Calu3 (cell line): ENCODE data around the gene NKD2. TPM values are rescaled to one million over a fixed set of nuclear protein-coding genes. Genes with fewer than 3 reads are reported as not detected.

Experiments used
- BruUV-seq: library from RNA; stranded (reverse); fragments of 400-500 nt; replicated peaks from 2 replicates; lab custom pipeline; 2021; lab: Mats Ljungman, UMichigan
- CTCF ChIA-PET: fragments of 300-600 bp; sonication (Branson Sonifier 250); formaldehyde crosslinking; loops from one replicate; lab custom pipeline; 2022; ENCODE audit warnings: antibody characterized with exemption; lab: Charles Lee
- DNase-seq: peaks from one replicate; pipeline ENCODE4 v3.0.0; 2022
- H3K27ac Mint-ChIP-seq: one replicate; pipeline ENCODE4 v1.8.0; 2022; ENCODE audit warnings: mixed read lengths; ENCODE audit not compliant: unreplicated experiment
- H3K27me3 Mint-ChIP-seq: one replicate; pipeline ENCODE4 v1.8.0; 2022; ENCODE audit warnings: mixed read lengths; ENCODE audit not compliant: unreplicated experiment
- H3K36me3 Mint-ChIP-seq: one replicate; pipeline ENCODE4 v1.8.0; 2022; ENCODE audit warnings: mild to moderate bottlenecking, moderate library complexity, mixed read lengths; ENCODE audit not compliant: insufficient read depth, unreplicated experiment
- H3K4me1 Mint-ChIP-seq: one replicate; pipeline ENCODE4 v1.8.0; 2022; ENCODE audit warnings: mild to moderate bottlenecking, low read depth, mixed read lengths; ENCODE audit not compliant: unreplicated experiment
- H3K4me3 Mint-ChIP-seq: one replicate; pipeline ENCODE4 v1.8.0; 2022; ENCODE audit warnings: mild to moderate bottlenecking, low read depth, moderate library complexity, mixed read lengths; ENCODE audit not compliant: unreplicated experiment
- H3K9me3 Mint-ChIP-seq: one replicate; pipeline ENCODE4 v1.8.0; 2022; ENCODE audit warnings: low read depth, mixed read lengths; ENCODE audit not compliant: unreplicated experiment
- CTCF ChIP-seq: fragments of 200-600 bp; IDR thresholded peaks from one replicate; pipeline ENCODE4 v1.8.0; 2022; ENCODE audit warnings: antibody characterized with exemption; ENCODE audit not compliant: unreplicated experiment
- intact Hi-C: fragments of 100-400 bp; cut with micrococcal nuclease; formaldehyde crosslinking; loops from one replicate; pipeline ENCODE4 v1.10.0; 2022; ENCODE audit not compliant: unreplicated experiment
- total RNA-seq: library from RNA; stranded (reverse); gene quantifications from 2 replicates; pipeline ENCODE4 v1.2.3, GENCODE V29; 2022

The NKD2 gene
- total RNA-seq, 1 experiment from 2014 or later: 0.47 TPM

- Mint-ChIP-seq H3K36me3 (no peaks in the 10 kb centered on the region), H3K27me3 (peaks cover 7% of the 10 kb centered on the region), H3K27ac (no peak overlapping the region), H3K4me1 (no peaks in the 10 kb centered on the region), H3K9me3 (peaks cover 60% of the 10 kb centered on the region), H3K4me3 (no peak overlapping the region)
- no peak for DNase-seq
- intact Hi-C loops: no loop called here
- no TSS peak for BruUV-seq
- TF ChIP-seq CTCF: no peak
- CTCF ChIA-PET: no interaction called here
These were observed 37.5 kb downstream of the NKD2 start for GRCh38 chr5:1045960-1046560.

- TF ChIP-seq CTCF: no peak
- intact Hi-C loops: no loop called here
- peaks cover 46% of the 10 kb centered on the region for H3K9me3 Mint-ChIP-seq
- DNase-seq: no peak
- CTCF ChIA-PET: no interaction called here
- no TSS peak for BruUV-seq
- H3K4me3 Mint-ChIP-seq: no peak overlapping the region
- H3K36me3 Mint-ChIP-seq: peaks cover 6% of the 10 kb centered on the region
- H3K27me3 Mint-ChIP-seq: no peaks in the 10 kb centered on the region
- H3K27ac Mint-ChIP-seq: peak overlapping the region; percentile 16
- no peaks in the 10 kb centered on the region for H3K4me1 Mint-ChIP-seq
These were observed 38.8 kb downstream of the NKD2 start for GRCh38 chr5:1047332-1047965.

- intact Hi-C loops: no loop called here
- BruUV-seq: no TSS peak
- peak overlapping the region; percentile 2 for H3K27ac Mint-ChIP-seq
These were observed 39.6 kb downstream of the NKD2 start for GRCh38 chr5:1048162-1048721.

More at GRCh38 chr5:1048162-1048721, 39.6 kb downstream of the NKD2 start:
- Mint-ChIP-seq H3K36me3 (peaks cover 12% of the 10 kb centered on the region), H3K27me3 (no peaks in the 10 kb centered on the region), H3K4me1 (no peaks in the 10 kb centered on the region), H3K9me3 (peaks cover 38% of the 10 kb centered on the region), H3K4me3 (no peak overlapping the region)
- DNase-seq: no peak
- no peak for TF ChIP-seq CTCF
- CTCF ChIA-PET: no interaction called here
